Measurements from ENCODE around the gene CLCA4. TPM values are rescaled to one million over a fixed set of nuclear protein-coding genes. Genes with fewer than 3 reads are reported as not detected.

The CLCA4 gene, protein sequence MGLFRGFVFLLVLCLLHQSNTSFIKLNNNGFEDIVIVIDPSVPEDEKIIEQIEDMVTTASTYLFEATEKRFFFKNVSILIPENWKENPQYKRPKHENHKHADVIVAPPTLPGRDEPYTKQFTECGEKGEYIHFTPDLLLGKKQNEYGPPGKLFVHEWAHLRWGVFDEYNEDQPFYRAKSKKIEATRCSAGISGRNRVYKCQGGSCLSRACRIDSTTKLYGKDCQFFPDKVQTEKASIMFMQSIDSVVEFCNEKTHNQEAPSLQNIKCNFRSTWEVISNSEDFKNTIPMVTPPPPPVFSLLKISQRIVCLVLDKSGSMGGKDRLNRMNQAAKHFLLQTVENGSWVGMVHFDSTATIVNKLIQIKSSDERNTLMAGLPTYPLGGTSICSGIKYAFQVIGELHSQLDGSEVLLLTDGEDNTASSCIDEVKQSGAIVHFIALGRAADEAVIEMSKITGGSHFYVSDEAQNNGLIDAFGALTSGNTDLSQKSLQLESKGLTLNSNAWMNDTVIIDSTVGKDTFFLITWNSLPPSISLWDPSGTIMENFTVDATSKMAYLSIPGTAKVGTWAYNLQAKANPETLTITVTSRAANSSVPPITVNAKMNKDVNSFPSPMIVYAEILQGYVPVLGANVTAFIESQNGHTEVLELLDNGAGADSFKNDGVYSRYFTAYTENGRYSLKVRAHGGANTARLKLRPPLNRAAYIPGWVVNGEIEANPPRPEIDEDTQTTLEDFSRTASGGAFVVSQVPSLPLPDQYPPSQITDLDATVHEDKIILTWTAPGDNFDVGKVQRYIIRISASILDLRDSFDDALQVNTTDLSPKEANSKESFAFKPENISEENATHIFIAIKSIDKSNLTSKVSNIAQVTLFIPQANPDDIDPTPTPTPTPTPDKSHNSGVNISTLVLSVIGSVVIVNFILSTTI
- total RNA-seq: not detected
- not detected for total RNA-seq (2013)

GRCh38 chr1:86546787-86547221 lies at the start of gene CLCA4:
CLCA4 (plus strand) TSS chr1:86547078; CDS start chr1:86547120, 42 bp downstream.
- intact Hi-C loops (cut with micrococcal nuclease): no loop called here
- Histone ChIP-seq H3K27me3 (ENCODE audit: control insufficient read depth, insufficient read depth, low read length) (no peaks in the 10 kb centered on the region), H3K4me3 (ENCODE audit: low read length) (no peak within 1 kb of the TSS), H3K9me3 (ENCODE audit: control insufficient read depth, insufficient read depth, low read length) (no peaks in the 10 kb centered on the region), H3K27ac (ENCODE audit: low read length) (no peak within 1 kb of the TSS), H3K36me3 (ENCODE audit: control insufficient read depth, insufficient read depth, low read length) (no peaks in the 10 kb centered on the region), H3K4me1 (ENCODE audit: control insufficient read depth, insufficient read depth, low read length) (no peaks in the 10 kb centered on the region)
- DNase-seq (no peak), ATAC-seq (no peak)
- H3K27ac Mint-ChIP-seq: no peak within 1 kb of the TSS
- no CpG with 5 or more reads among the region's 2 CpGs for WGBS (ENCODE audit: insufficient coverage)
- no peak within 1 kb of the TSS for H3K4me3 Mint-ChIP-seq
- H3K9me3 Mint-ChIP-seq: no peaks in the 10 kb centered on the region
- peaks cover 9 to 14% of the 10 kb centered on the region in 2 donors for H3K27me3 Mint-ChIP-seq (ENCODE audit: low read depth in 2 of 2)
- no peaks in the 10 kb centered on the region for H3K36me3 Mint-ChIP-seq
- TF ChIP-seq, protein P1, sequence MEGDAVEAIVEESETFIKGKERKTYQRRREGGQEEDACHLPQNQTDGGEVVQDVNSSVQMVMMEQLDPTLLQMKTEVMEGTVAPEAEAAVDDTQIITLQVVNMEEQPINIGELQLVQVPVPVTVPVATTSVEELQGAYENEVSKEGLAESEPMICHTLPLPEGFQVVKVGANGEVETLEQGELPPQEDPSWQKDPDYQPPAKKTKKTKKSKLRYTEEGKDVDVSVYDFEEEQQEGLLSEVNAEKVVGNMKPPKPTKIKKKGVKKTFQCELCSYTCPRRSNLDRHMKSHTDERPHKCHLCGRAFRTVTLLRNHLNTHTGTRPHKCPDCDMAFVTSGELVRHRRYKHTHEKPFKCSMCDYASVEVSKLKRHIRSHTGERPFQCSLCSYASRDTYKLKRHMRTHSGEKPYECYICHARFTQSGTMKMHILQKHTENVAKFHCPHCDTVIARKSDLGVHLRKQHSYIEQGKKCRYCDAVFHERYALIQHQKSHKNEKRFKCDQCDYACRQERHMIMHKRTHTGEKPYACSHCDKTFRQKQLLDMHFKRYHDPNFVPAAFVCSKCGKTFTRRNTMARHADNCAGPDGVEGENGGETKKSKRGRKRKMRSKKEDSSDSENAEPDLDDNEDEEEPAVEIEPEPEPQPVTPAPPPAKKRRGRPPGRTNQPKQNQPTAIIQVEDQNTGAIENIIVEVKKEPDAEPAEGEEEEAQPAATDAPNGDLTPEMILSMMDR (IDR thresholded peaks at IDR 0.05): no peak
- no peaks in the 10 kb centered on the region for H3K4me1 Mint-ChIP-seq

DNA sequence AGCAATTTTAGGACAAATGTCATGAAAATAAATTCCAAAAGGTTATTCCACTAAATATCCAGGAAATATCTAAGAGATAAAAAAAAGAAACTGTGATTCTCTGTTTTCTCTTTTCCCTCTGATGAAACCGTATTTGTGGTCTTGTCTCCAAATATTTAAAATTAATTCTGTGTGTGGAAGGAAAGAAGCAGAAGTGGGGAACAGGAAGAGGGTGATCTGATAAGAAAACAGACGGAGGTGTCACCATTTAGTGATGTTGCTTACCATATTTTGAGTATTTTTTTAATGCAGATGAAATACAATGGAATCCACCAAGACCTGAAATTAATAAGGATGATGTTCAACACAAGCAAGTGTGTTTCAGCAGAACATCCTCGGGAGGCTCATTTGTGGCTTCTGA lies 48.6 kb upstream of the CLCA4 start:
- intact Hi-C loops (cut with micrococcal nuclease): no loop called here
- H3K27me3 ChIP-seq (ENCODE audit: control insufficient read depth, insufficient read depth, low read length): no peaks in the 10 kb centered on the region
- TF ChIP-seq, protein P1 (IDR thresholded peaks at IDR 0.05): no peak
- peaks cover 16 to 24% of the 10 kb centered on the region in 2 donors for H3K27me3 Mint-ChIP-seq (ENCODE audit: low read depth in 2 of 2)
- WGBS (ENCODE audit: insufficient coverage): 49% methylated on average over 3 of the region's 3 CpGs
- ATAC-seq: no peak
- H3K27ac Mint-ChIP-seq: no peak overlapping the region
- DNase-seq: no peak
- H3K4me3 ChIP-seq (ENCODE audit: low read length): no peak overlapping the region
- H3K4me1 Mint-ChIP-seq: peaks cover 6 to 11% of the 10 kb centered on the region in 2 donors
- no peaks in the 10 kb centered on the region for H3K36me3 Mint-ChIP-seq
- no peaks in the 10 kb centered on the region for H3K36me3 ChIP-seq (ENCODE audit: control insufficient read depth, insufficient read depth, low read length)
- no peaks in the 10 kb centered on the region for H3K9me3 ChIP-seq (ENCODE audit: control insufficient read depth, insufficient read depth, low read length)
- no peak overlapping the region for H3K4me3 Mint-ChIP-seq
- no peak overlapping the region for H3K27ac ChIP-seq (ENCODE audit: low read length)
- H3K9me3 Mint-ChIP-seq: no peaks in the 10 kb centered on the region
- H3K4me1 ChIP-seq (ENCODE audit: control insufficient read depth, insufficient read depth, low read length): peaks cover 11% of the 10 kb centered on the region

- Histone ChIP-seq H3K9me3 (ENCODE audit: control insufficient read depth, insufficient read depth, low read length) (no peaks in the 10 kb centered on the region), H3K4me1 (ENCODE audit: control insufficient read depth, insufficient read depth, low read length) (peaks cover 18% of the 10 kb centered on the region), H3K4me3 (ENCODE audit: low read length) (no peak overlapping the region), H3K27ac (ENCODE audit: low read length) (no peak overlapping the region), H3K27me3 (ENCODE audit: control insufficient read depth, insufficient read depth, low read length) (no peaks in the 10 kb centered on the region), H3K36me3 (ENCODE audit: control insufficient read depth, insufficient read depth, low read length) (no peaks in the 10 kb centered on the region)
- no peak overlapping the region for H3K27ac Mint-ChIP-seq
- H3K4me1 Mint-ChIP-seq: peaks cover 6 to 16% of the 10 kb centered on the region in 2 donors
- no peaks in the 10 kb centered on the region for H3K36me3 Mint-ChIP-seq
- WGBS (ENCODE audit: insufficient coverage): no CpG with 5 or more reads among the region's 3 CpGs
- TF ChIP-seq, protein P1 (IDR thresholded peaks at IDR 0.05): peak; percentile 100
- ATAC-seq (peak; percentile 81 to 89 (median 87)), DNase-seq (peak in 1 of 2 donors; percentile 57)
- H3K9me3 Mint-ChIP-seq: no peaks in the 10 kb centered on the region
- no peak overlapping the region for H3K4me3 Mint-ChIP-seq
- peaks cover 16 to 30% of the 10 kb centered on the region in 2 donors for H3K27me3 Mint-ChIP-seq (ENCODE audit: low read depth in 2 of 2)
- intact Hi-C loops (cut with micrococcal nuclease): loop anchor here (1.0 to 5.0 kb wide), 3 partner anchors 103 to 204 kb away; partner anchors contain the start of genes ODF2L and SH3GLB1
These were observed 46.8 kb upstream of the CLCA4 start for GRCh38 chr1:86499987-86500593.
